Measurements from ENCODE around the gene GTF2F2.

DNA sequence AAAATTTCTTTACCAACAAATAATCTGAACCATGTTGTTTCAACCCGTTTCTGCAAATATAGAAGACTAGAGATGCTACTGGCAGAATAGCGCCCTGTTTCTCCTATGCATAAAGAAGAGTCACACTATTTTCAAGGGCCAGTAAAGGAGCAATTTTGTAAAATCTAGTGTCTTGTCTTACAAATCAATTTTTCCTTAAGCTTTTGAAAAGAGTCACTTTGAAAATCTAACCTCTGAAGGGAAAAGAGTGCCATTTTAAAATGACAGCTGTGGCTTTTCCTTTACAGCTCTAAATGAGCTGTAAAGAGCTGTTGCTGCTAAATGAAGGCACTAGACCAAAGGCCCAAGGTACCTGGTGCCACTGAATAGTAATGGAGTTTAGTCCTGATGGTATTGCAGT lies 16.9 kb upstream of the GTF2F2 start:
- TF ChIP-seq, protein P1, sequence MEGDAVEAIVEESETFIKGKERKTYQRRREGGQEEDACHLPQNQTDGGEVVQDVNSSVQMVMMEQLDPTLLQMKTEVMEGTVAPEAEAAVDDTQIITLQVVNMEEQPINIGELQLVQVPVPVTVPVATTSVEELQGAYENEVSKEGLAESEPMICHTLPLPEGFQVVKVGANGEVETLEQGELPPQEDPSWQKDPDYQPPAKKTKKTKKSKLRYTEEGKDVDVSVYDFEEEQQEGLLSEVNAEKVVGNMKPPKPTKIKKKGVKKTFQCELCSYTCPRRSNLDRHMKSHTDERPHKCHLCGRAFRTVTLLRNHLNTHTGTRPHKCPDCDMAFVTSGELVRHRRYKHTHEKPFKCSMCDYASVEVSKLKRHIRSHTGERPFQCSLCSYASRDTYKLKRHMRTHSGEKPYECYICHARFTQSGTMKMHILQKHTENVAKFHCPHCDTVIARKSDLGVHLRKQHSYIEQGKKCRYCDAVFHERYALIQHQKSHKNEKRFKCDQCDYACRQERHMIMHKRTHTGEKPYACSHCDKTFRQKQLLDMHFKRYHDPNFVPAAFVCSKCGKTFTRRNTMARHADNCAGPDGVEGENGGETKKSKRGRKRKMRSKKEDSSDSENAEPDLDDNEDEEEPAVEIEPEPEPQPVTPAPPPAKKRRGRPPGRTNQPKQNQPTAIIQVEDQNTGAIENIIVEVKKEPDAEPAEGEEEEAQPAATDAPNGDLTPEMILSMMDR (IDR thresholded peaks at IDR 0.05; ENCODE audit: low read length), result no peak
- TF ChIP-seq EZH2 (IDR thresholded peaks at IDR 0.05; ENCODE audit: borderline replicate concordance, low read length), result no peak

Measured in OCI-LY1 (cell line).